T-helper 9 cell (primary cell): ENCODE data around the gene ABCA13.

Experiments used
- DNase-seq: peaks from one replicate; pipeline ENCODE4 v3.0.0-alpha.2; 2020

ABCA13 gene

GRCh38 chr7:48384180-48384752, 213.0 kb downstream of the ABCA13 start:
- DNase-seq: no peak

DNA sequence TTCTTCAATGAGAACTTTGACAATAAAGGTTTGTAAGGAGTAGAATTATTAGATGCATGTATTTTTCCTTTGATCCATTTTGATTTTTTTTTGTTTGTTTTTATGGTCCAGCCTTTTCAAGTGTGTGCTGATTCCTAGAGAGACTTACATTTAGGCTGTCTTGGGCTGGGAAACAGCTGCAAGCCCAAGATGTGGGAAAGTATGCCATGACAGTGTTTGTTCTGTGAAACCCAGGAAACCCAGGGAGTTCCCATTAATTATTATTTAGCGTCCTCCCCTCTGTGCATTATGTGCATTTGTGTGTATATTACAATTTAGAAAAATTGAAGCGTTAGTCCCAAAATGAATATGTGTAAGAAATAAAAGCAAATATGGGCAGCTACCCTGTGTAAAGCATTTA, 216.7 kb downstream of the ABCA13 start:
- DNase-seq: no peak

DNA sequence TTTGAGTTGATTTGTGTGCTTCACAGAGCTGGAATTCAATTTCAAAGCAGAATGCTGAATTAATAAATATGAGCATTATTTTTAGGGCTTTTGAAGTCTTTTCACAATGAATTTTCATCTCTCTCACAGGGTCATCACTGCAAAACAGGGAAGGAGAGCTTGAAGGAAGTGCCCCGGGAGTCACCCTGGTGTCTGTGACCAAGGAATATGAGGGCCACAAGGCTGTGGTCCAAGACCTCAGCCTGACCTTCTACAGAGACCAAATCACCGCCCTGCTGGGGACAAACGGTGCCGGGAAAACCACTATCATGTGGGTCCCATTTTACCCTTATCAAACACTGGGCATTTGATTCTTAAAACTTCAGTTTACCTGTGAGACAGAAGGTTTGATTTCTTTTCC, 217.7 kb downstream of the ABCA13 start:
- no peak for DNase-seq

- DNase-seq: no peak
Measured at GRCh38 chr7:48389977-48390376, 218.7 kb downstream of the ABCA13 start.

- DNase-seq: no peak
Measured at GRCh38 chr7:48390388-48391327, 219.4 kb downstream of the ABCA13 start.

GRCh38 chr7:48398191-48398590, 226.9 kb downstream of the ABCA13 start:
- DNase-seq: no peak

GRCh38 chr7:48402721-48403120, 231.5 kb downstream of the ABCA13 start:
- DNase-seq: no peak

DNA sequence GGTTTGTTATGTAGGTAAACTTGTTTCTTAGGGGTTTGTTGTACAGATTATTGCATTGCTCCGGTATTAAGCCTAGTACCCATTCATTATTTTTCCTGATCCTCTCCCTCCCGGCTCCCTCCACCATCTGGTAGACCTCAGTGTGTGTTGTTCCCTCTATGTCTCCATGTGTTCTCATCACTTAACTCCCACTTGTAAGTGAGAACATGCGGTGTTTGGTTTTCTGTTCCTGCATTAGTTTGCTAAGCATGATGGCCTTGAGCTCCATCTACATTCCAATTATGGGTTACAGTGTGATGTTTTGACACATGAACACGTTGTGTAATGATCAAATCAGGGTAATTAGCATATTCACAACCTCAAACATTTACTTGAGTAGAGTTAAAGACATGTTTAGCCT, 237.5 kb downstream of the ABCA13 start:
- DNase-seq: no peak

- DNase-seq: no peak
Measured at GRCh38 chr7:48411619-48412018, 240.4 kb downstream of the ABCA13 start.

GRCh38 chr7:48414011-48414732, 242.9 kb downstream of the ABCA13 start:
- no peak for DNase-seq

- DNase-seq: no peak
Measured at GRCh38 chr7:48416327-48416908, 245.2 kb downstream of the ABCA13 start.

GRCh38 chr7:48419401-48419800, 248.1 kb downstream of the ABCA13 start:
- no peak for DNase-seq

DNA sequence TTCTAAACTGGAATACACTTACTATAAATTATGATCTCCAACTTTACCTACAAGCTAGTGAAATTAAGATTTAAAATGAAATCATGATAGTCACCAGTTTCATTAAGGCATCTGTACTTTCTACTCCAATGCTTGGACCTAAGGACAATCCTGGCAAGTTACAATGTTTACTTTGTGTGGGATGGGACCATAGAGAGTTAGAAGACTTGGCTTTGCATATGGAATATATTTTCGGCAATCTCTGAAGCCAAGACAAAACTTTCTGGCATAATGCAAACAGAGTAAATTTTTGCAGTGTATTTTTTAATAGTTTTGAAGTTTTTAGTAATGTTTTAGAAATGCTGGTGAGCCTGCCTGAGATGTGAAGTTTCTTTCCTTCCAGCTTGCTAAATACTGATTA, 248.9 kb downstream of the ABCA13 start:
- no peak for DNase-seq

GRCh38 chr7:48421357-48421756, 250.1 kb downstream of the ABCA13 start:
- no peak for DNase-seq

- DNase-seq: no peak
Measured at GRCh38 chr7:48424731-48425130, 253.5 kb downstream of the ABCA13 start.

- DNase-seq: no peak
Measured at GRCh38 chr7:48426331-48426965, 255.2 kb downstream of the ABCA13 start.

GRCh38 chr7:48426966-48427555, 255.8 kb downstream of the ABCA13 start:
- no peak for DNase-seq

GRCh38 chr7:48427671-48428070, 256.4 kb downstream of the ABCA13 start:
- no peak for DNase-seq

DNA sequence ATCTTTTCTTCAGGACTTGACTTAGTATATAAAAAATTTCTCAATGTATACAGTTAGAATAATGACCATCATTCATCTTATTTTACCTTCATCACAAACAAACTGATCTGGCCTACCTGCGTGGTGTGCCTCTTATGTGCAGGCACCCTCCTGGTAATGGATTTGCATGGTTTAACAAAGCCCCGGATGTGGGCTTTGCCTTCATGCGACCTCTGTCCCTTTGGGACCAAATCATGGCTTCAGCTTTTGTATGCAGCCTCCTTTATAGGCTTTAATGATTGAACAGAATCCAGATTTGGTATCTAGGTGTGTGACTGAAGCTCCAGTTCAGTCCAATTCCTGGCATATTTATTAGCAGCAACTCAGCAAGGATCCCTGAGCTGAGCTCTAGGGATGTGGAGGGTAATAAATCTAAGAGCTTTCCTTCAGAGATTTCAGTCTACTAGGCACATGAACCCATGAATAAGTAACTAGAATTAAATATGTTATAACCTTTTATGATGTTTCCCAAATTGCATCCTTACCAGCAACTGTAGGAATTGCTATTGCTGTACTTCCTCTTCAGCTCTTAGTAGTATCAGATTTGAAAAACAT, 256.9 kb downstream of the ABCA13 start:
- DNase-seq: no peak

DNA sequence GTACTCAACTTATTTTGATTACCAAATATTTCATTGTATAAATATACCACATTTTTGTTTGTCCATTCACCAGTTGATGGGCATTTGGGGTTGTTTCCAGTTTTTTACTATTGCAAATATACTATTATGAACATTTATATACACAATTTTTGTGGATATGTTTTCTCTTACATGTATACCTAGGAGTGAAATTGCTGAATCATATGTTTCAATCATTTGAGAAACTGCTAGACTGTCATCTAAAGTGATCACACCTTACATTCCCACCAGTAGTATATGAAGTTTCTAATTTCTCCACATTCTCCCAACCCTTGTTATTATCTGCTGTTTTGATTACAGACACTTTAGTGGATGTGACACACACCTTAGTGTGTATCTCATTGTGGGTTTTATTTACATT, 257.9 kb downstream of the ABCA13 start:
- DNase-seq: no peak

GRCh38 chr7:48438206-48438605, 266.9 kb downstream of the ABCA13 start:
- no peak for DNase-seq
